Osteocyte (in vitro differentiated cells): ENCODE results near the gene KRTAP20-3. TPM values are rescaled to one million over a fixed set of nuclear protein-coding genes. Genes with fewer than 3 reads are reported as not detected.

Experiments
- DNase-seq: peaks from one replicate; pipeline ENCODE4 v3.0.0; 2021; ENCODE audit warnings: mixed read lengths; ENCODE audit not compliant: unreplicated experiment; ENCODE audit errors: extremely low spot score
- H3K27ac Mint-ChIP-seq: one replicate; pipeline ENCODE4 v1.8.0; 2021; ENCODE audit warnings: mild to moderate bottlenecking, mixed read lengths; ENCODE audit not compliant: unreplicated experiment
- H3K27me3 Mint-ChIP-seq: one replicate; pipeline ENCODE4 v1.8.0; 2021; ENCODE audit warnings: mixed read lengths; ENCODE audit not compliant: unreplicated experiment
- H3K36me3 Mint-ChIP-seq: one replicate; pipeline ENCODE4 v1.8.0; 2021; ENCODE audit warnings: mixed read lengths; ENCODE audit not compliant: unreplicated experiment
- H3K4me1 Mint-ChIP-seq: one replicate; pipeline ENCODE4 v1.8.0; 2021; ENCODE audit warnings: mixed read lengths; ENCODE audit not compliant: unreplicated experiment
- H3K4me3 Mint-ChIP-seq: one replicate; pipeline ENCODE4 v1.8.0; 2021; ENCODE audit warnings: mild to moderate bottlenecking, moderate library complexity, mixed read lengths; ENCODE audit not compliant: unreplicated experiment
- H3K9me3 Mint-ChIP-seq: one replicate; pipeline ENCODE4 v1.8.0; 2021; ENCODE audit warnings: mixed read lengths; ENCODE audit not compliant: unreplicated experiment
- total RNA-seq: library from RNA; stranded (reverse); gene quantifications from 2 replicates; pipeline ENCODE4 v1.2.1, GENCODE V29; 2021
- TF ChIP-seq, protein P1 (sequence below): fragments of 200-600 bp; sonication (generic); IDR thresholded peaks from 2 replicates; pipeline ENCODE4 v1.5.0; 2021; ENCODE audit warnings: antibody characterized with exemption, mild to moderate bottlenecking, moderate library complexity

KRTAP20-3 gene
- total RNA-seq, 1 donor from 2014 or later, result not detected

DNA sequence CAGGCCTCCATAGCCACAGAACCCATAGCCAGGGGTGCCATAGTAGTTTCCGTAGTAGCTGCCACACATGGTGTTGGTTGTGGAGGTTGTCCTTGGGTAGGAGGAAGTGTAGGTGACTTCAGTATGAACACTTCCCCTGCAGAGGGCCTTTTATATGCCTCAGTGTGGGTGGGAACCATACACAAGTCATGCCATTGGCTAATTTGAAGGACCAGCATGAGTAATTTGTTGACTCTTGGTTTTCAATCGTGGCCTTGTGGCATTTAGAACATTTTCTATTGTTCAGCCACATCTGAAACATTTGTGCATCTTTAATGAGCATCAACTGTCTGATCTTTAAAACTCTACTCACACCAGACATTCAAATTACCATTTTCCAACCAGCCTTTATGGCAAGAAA lies 28.8 kb upstream of the KRTAP20-3 start, which contains the start of gene KRTAP6-1:
KRTAP6-1 (minus strand) TSS at position 95 of the 400 bp plus-strand sequence; CDS start at position 69, 26 bp downstream.
- H3K4me1 Mint-ChIP-seq, result peaks cover 1% of the 10 kb centered on the region
- TF ChIP-seq, protein P1, sequence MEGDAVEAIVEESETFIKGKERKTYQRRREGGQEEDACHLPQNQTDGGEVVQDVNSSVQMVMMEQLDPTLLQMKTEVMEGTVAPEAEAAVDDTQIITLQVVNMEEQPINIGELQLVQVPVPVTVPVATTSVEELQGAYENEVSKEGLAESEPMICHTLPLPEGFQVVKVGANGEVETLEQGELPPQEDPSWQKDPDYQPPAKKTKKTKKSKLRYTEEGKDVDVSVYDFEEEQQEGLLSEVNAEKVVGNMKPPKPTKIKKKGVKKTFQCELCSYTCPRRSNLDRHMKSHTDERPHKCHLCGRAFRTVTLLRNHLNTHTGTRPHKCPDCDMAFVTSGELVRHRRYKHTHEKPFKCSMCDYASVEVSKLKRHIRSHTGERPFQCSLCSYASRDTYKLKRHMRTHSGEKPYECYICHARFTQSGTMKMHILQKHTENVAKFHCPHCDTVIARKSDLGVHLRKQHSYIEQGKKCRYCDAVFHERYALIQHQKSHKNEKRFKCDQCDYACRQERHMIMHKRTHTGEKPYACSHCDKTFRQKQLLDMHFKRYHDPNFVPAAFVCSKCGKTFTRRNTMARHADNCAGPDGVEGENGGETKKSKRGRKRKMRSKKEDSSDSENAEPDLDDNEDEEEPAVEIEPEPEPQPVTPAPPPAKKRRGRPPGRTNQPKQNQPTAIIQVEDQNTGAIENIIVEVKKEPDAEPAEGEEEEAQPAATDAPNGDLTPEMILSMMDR, result no peak
- peaks cover 10% of the 10 kb centered on the region for H3K9me3 Mint-ChIP-seq
- no peak within 1 kb of the TSS for H3K4me3 Mint-ChIP-seq
- no peaks in the 10 kb centered on the region for H3K36me3 Mint-ChIP-seq
- no peak for DNase-seq
- H3K27me3 Mint-ChIP-seq, result no peaks in the 10 kb centered on the region
- H3K27ac Mint-ChIP-seq, result no peak within 1 kb of the TSS

DNA sequence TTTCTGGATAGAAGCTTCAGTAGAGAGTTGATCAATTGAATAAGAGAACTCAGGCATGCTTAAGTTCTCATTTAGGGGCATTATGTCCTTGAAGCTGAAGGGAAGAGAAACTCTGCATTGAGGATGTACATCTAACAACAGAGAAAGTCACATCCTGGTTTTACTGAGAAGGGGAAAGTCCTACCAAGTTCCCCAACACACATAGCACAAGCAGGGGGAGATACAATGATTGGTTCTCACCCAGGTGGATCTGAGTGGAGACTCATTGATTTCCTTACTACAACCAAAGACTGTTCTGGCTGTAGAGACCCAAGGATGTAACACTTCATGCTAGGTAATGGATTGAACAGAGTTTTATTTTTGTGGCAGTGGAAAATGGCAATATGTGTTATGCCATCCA lies 27.5 kb upstream of the KRTAP20-3 start:
- H3K36me3 Mint-ChIP-seq, result no peaks in the 10 kb centered on the region
- H3K27me3 Mint-ChIP-seq, result no peaks in the 10 kb centered on the region
- H3K4me3 Mint-ChIP-seq, result no peak overlapping the region
- H3K9me3 Mint-ChIP-seq, result peaks cover 13% of the 10 kb centered on the region
- TF ChIP-seq, protein P1, result no peak
- H3K4me1 Mint-ChIP-seq, result peaks cover 3% of the 10 kb centered on the region
- DNase-seq, result no peak
- no peak overlapping the region for H3K27ac Mint-ChIP-seq

DNA sequence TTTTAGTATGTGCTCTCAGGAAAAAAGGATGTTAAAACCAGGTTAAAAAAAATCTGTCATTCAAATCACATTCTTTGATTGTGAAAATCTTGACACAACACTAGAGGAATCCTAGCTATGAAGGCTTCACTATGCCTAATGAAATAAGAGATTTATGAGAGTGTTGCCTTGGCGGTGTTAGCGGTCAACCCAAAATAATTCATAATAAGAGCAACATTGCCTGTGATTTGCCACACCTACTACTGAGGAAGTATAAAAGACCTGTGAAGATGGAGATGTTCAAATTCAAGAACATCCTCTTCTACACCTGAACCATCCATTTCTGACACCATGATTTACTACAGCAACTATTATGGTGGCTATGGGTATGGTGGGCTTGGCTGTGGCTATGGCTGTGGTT lies 26.5 kb upstream of the KRTAP20-3 start, which contains the start of gene KRTAP20-1:
KRTAP20-1 (plus strand) TSS at position 301 of the 400 bp plus-strand sequence; CDS start at position 331, 30 bp downstream.
- TF ChIP-seq, protein P1, result no peak
- Mint-ChIP-seq H3K9me3 (peaks cover 9% of the 10 kb centered on the region), H3K36me3 (no peaks in the 10 kb centered on the region), H3K27ac (no peak within 1 kb of the TSS), H3K4me3 (no peak within 1 kb of the TSS), H3K4me1 (peaks cover 4% of the 10 kb centered on the region), H3K27me3 (no peaks in the 10 kb centered on the region)
- no peak for DNase-seq

DNA sequence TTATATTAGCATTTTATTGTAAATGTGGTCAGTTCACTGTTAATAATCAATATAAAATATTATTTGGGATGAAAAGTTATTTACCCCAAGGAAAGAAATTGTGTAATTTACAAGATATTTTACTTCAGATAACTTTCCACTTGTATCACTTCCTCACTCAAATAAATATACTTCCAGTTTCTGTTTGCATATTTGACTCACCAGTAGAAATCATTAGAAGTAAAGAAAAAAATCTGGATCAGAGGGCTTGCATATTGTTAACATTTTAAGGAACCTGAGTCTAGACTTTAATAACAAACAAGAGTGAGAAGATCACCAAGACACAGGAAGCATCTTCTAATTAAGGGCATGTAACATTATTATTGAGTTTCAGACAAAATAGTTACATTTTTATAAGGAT lies 22.6 kb upstream of the KRTAP20-3 start:
- Mint-ChIP-seq H3K36me3 (no peaks in the 10 kb centered on the region), H3K9me3 (peaks cover 14% of the 10 kb centered on the region), H3K27me3 (no peaks in the 10 kb centered on the region), H3K27ac (no peak overlapping the region), H3K4me3 (no peak overlapping the region), H3K4me1 (peaks cover 6% of the 10 kb centered on the region)
- TF ChIP-seq, protein P1, result no peak
- DNase-seq, result no peak

DNA sequence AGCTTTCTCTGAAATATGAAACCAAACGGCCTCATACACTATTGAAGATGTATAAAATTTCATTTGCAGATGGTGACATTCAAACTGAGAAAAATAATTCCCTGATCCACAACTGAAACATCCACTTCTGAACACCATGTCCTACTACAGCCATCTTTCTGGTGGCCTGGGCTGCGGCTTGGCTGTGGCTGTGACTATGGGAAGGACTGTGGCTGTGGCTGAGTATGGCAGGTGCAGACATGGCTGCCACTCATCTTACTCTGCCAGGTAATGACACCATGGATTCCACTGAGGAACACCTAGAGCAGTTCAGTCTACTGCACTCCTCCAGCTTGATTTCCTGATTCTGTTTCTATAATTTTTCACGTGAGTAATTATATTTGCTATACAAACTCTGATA lies 22.1 kb upstream of the KRTAP20-3 start, which contains the start of gene KRTAP20-4:
KRTAP20-4 (plus strand) TSS at position 106 of the 400 bp plus-strand sequence.
- Mint-ChIP-seq H3K4me3 (no peak within 1 kb of the TSS), H3K4me1 (peaks cover 6% of the 10 kb centered on the region), H3K36me3 (no peaks in the 10 kb centered on the region), H3K27me3 (no peaks in the 10 kb centered on the region), H3K9me3 (peaks cover 15% of the 10 kb centered on the region), H3K27ac (no peak within 1 kb of the TSS)
- no peak for DNase-seq
- TF ChIP-seq, protein P1, result no peak
